ENCODE data around the gene CYB5D1. TPM values are rescaled to one million over a fixed set of nuclear protein-coding genes. Genes with fewer than 3 reads are reported as not detected.

Gene CYB5D1
- total and polyA plus RNA-seq, 2 of the 8 experiments (the other 6 are each of a cell fraction or from before 2014, with no cell fraction given) = 11.0 to 18.0 TPM

DNA sequence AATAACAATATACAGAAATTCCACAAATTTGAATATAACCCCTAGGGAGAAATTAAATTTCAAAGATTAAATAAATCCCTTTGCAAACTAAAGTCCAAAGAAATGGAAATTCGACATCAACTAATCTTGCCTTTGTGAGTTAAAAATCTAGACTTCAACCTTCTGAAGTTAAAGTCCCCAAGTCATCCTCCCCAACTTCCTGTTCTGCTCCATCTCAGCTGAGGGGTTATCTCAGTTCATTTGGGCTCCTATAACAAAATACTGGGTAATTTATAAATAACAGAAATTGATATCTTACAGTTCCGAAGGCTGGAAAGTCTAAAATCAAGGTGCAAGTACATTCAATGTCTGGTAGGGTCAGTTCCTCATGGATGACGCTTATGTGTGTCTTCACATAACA, 46.6 kb upstream of the CYB5D1 start:
- CTCF ChIA-PET (ENCODE audit: partially characterized antibody) = interaction anchor here (0.6 to 3.2 kb wide), 7 partner anchors 8 to 245 kb away, joined by 3 to 10 read pairs (median 4); no protein-coding TSS in a partner anchor
- H4K5ac ChIP-seq (ENCODE audit: insufficient read length, low read depth, low read length) = no peak overlapping the region
- H4K8ac ChIP-seq (ENCODE audit: extremely low read depth, insufficient read depth, low read length) = no peak overlapping the region
- no peaks in the 10 kb centered on the region for H3K4me1 ChIP-seq (replicated peaks in 1 of 4; ENCODE audit: control insufficient read depth in 3 of 4, insufficient read depth in 4 of 4, low read length in 3 of 4)
- no peak overlapping the region for H2BK5ac ChIP-seq (ENCODE audit: low read depth, low read length)
- no peaks in the 10 kb centered on the region for H4K20me1 ChIP-seq (replicated peaks in 1 of 2; ENCODE audit: control insufficient read depth in 1 of 2, insufficient read depth in 2 of 2, low read length in 2 of 2)
- no peak overlapping the region for H3K4me3 ChIP-seq (ENCODE audit: extremely low read depth in 1 of 4, insufficient read depth in 2 of 4, low read depth in 3 of 4, low read length in 4 of 4)
- H3K56ac ChIP-seq (replicated peaks; ENCODE audit: insufficient read length, low read depth, low read length) = no peak overlapping the region
- 81% methylated on average over 3 of the region's 3 CpGs; no CpG with 5 or more reads in 1 of the 2 experiments for WGBS, 2 experiments (ENCODE audit: extremely low coverage in 1 of 2, insufficient coverage in 1 of 2, insufficient read length in 1 of 2, insufficient replicate concordance in 2 of 2, low coverage in 1 of 2, low lambda C conversion rate in 2 of 2, missing lambda C conversion rate in 1 of 2)
- no peak overlapping the region for H3K14ac ChIP-seq (ENCODE audit: insufficient read length)
- no peak overlapping the region for H2AK5ac ChIP-seq (ENCODE audit: low read depth, low read length)
- no peak overlapping the region for H2BK15ac ChIP-seq (ENCODE audit: low read length)
- H3K4me2 ChIP-seq (ENCODE audit: insufficient read depth in 1 of 2, low read depth in 2 of 2, low read length in 2 of 2) = no peak overlapping the region
- H2BK120ac ChIP-seq (replicated peaks; ENCODE audit: low read depth, low read length) = no peak overlapping the region
- TF ChIP-seq POU5F1 (IDR thresholded peaks at IDR 0.05; ENCODE audit: low read depth, low read length) (no peak), YY1 (IDR thresholded peaks at IDR 0.05; ENCODE audit: low read depth, low read length) (no peak), KDM5A (IDR thresholded peaks at IDR 0.05; ENCODE audit: low read length) (no peak), HDAC6 (IDR thresholded peaks at IDR 0.05; ENCODE audit: low read depth, low read length) (no peak), KDM1A (IDR thresholded peaks at IDR 0.05; ENCODE audit: borderline replicate concordance, low read length) (no peak), SIN3A (conservative IDR thresholded peaks at IDR 0.05 in 1 of 2, IDR thresholded peaks at IDR 0.05 in 1 of 2; ENCODE audit: low read depth in 1 of 2, low read length in 2 of 2) (no peak), TEAD4 (IDR thresholded peaks at IDR 0.05; ENCODE audit: low read depth, low read length) (no peak)
- TF ChIP-seq, protein P1, sequence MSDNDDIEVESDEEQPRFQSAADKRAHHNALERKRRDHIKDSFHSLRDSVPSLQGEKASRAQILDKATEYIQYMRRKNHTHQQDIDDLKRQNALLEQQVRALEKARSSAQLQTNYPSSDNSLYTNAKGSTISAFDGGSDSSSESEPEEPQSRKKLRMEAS (IDR thresholded peaks at IDR 0.05) = no peak
- H2BK20ac ChIP-seq (ENCODE audit: low read length) = no peak overlapping the region
- no peaks in the 10 kb centered on the region for H3K9me3 ChIP-seq (ENCODE audit: insufficient read depth in 2 of 2, low read depth in 1 of 2, low read length in 1 of 2)
- H3K9ac ChIP-seq (replicated peaks in 1 of 4; ENCODE audit: extremely low read depth in 1 of 4, low read depth in 3 of 4, low read length in 3 of 4) = no peak overlapping the region
- H2AFZ ChIP-seq (ENCODE audit: low read length) = no peak overlapping the region
- no peak for DNase-seq (ENCODE audit: low read depth in 1 of 2, low spot score in 2 of 2)
- H3K4ac ChIP-seq (replicated peaks; ENCODE audit: insufficient read length, low read depth, low read length) = no peak overlapping the region
- H3K27me3 ChIP-seq (replicated peaks in 1 of 4; ENCODE audit: control insufficient read depth in 3 of 4, extremely low read depth in 1 of 4, insufficient read depth in 3 of 4, low read length in 3 of 4) = peaks cover 0 to 2% (median 0%) of the 10 kb centered on the region in 4 experiments; a peak in 1 of 7 replicates
- no peak overlapping the region for H4K91ac ChIP-seq (replicated peaks; ENCODE audit: insufficient read length, low read length)
- H3K23me2 ChIP-seq (ENCODE audit: low read depth, low read length) = no peaks in the 10 kb centered on the region
- H3K36me3 ChIP-seq (ENCODE audit: control insufficient read depth in 2 of 4, insufficient read depth in 4 of 4, low read length in 3 of 4) = no peaks in the 10 kb centered on the region
- no peak overlapping the region for H3K18ac ChIP-seq (ENCODE audit: extremely low read depth, low read length)
- no peaks in the 10 kb centered on the region for H3K79me1 ChIP-seq (ENCODE audit: low read depth, low read length)
- POLR2A ChIA-PET (ENCODE audit: partially characterized antibody) = no interaction called here
- no peak overlapping the region for H2BK12ac ChIP-seq (ENCODE audit: low read depth, low read length)
- no peak overlapping the region for H3K23ac ChIP-seq (ENCODE audit: insufficient read length)
- no peak overlapping the region for H3K27ac ChIP-seq (ENCODE audit: low read depth, low read length)
- no peak for FAIRE-seq
- no peaks in the 10 kb centered on the region for H3K79me2 ChIP-seq (ENCODE audit: control insufficient read depth in 1 of 2, insufficient read depth in 2 of 2, low read length in 2 of 2)

All from H1 (cell line).